Measurements from ENCODE around the gene PDGFRB. TPM values are rescaled to one million over a fixed set of nuclear protein-coding genes. Genes with fewer than 3 reads are reported as not detected.
A peak's percentile ranks its signal among the peaks of the same experiment; 100 is the strongest.

Gene PDGFRB
- total and polyA plus RNA-seq, 9 of the 15 experiments (the other 6 are each of a cell fraction or from before 2014, with no cell fraction given), result 0.01 to 1.5 (median 0.09) TPM; not detected in 3

DNA sequence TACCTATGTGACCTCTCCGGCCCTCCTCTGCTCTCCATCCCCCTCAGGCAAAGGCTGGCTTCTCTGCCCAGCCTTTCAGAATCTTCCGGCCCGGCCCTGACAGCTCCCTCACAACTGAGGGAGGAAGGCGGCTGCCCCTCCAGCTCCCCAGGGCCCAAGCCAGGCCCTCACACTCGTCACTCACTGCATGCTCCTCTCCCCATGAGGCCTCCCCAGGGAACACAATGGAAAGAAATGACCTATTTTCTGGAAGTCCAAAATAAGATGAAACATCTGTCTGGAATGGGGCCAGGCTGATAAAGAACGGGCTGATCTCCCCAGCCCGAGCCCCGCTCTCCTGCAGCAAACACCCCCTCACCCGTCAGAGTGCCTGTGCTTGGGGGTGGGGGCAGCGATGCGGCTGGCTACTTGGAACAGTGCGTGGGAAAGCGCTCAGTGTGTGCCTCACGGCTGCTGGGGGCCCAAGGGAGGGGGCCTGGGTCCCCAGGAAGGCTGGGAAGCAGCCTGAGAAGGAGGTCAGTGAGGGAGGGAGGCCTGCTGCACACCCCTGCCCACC is 11.3 kb downstream of the PDGFRB start (continued):
- TF ChIP-seq ZNF444 (CRISPR knock-in tag; IDR thresholded peaks at IDR 0.05) (no peak), TGIF2 (CRISPR knock-in tag; IDR thresholded peaks at IDR 0.05) (no peak), CSDE1 (IDR thresholded peaks at IDR 0.05) (no peak), POLR3A (IDR thresholded peaks at IDR 0.05; ENCODE audit: borderline replicate concordance, extremely low read depth, insufficient read depth, insufficient read length) (no peak), ZNF165 (CRISPR knock-in tag; IDR thresholded peaks at IDR 0.05; ENCODE audit: borderline replicate concordance) (no peak), SMAD3 (CRISPR knock-in tag; conservative IDR thresholded peaks at IDR 0.05) (no peak), RBM22 (IDR thresholded peaks at IDR 0.05; ENCODE audit: low read depth, low read length, poor library complexity, severe bottlenecking) (no peak), ZBTB8A (IDR thresholded peaks at IDR 0.05; ENCODE audit: partially characterized antibody) (no peak), U2AF1 (optimal IDR thresholded peaks at IDR 0.05; ENCODE audit: low read depth, low read length) (no peak), ZNF239 (CRISPR knock-in tag; IDR thresholded peaks at IDR 0.05) (no peak), KDM2B (CRISPR knock-in tag; IDR thresholded peaks at IDR 0.05) (no peak), HMG20A (CRISPR knock-in tag; conservative IDR thresholded peaks at IDR 0.05) (no peak), SMARCB1 (IDR thresholded peaks at IDR 0.05; ENCODE audit: insufficient read length, low read depth) (no peak), CBFA2T3 (IDR thresholded peaks at IDR 0.05) (no peak), ZNF274 (IDR thresholded peaks at IDR 0.05; ENCODE audit: borderline replicate concordance, low read depth, low read length) (no peak), ZKSCAN1 (IDR thresholded peaks at IDR 0.05; ENCODE audit: low read depth, low read length) (peak; percentile 23; the same call in 1 of the 2 replicates), NR2C2 (CRISPR knock-in tag; IDR thresholded peaks at IDR 0.05) (no peak), NR2C2 (tag; IDR thresholded peaks at IDR 0.05) (peak; percentile 15; the same call in 1 of the 2 replicates)
- TF ChIP-seq, protein P1, sequence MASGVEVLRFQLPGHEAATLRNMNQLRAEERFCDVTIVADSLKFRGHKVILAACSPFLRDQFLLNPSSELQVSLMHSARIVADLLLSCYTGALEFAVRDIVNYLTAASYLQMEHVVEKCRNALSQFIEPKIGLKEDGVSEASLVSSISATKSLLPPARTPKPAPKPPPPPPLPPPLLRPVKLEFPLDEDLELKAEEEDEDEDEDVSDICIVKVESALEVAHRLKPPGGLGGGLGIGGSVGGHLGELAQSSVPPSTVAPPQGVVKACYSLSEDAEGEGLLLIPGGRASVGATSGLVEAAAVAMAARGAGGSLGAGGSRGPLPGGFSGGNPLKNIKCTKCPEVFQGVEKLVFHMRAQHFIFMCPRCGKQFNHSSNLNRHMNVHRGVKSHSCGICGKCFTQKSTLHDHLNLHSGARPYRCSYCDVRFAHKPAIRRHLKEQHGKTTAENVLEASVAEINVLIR (CRISPR knock-in tag; IDR thresholded peaks at IDR 0.05), result no peak
- TF ChIP-seq, protein P2, sequence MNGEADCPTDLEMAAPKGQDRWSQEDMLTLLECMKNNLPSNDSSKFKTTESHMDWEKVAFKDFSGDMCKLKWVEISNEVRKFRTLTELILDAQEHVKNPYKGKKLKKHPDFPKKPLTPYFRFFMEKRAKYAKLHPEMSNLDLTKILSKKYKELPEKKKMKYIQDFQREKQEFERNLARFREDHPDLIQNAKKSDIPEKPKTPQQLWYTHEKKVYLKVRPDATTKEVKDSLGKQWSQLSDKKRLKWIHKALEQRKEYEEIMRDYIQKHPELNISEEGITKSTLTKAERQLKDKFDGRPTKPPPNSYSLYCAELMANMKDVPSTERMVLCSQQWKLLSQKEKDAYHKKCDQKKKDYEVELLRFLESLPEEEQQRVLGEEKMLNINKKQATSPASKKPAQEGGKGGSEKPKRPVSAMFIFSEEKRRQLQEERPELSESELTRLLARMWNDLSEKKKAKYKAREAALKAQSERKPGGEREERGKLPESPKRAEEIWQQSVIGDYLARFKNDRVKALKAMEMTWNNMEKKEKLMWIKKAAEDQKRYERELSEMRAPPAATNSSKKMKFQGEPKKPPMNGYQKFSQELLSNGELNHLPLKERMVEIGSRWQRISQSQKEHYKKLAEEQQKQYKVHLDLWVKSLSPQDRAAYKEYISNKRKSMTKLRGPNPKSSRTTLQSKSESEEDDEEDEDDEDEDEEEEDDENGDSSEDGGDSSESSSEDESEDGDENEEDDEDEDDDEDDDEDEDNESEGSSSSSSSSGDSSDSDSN (IDR thresholded peaks at IDR 0.05; ENCODE audit: borderline replicate concordance in 1 of 2, low read depth in 2 of 2, low read length in 2 of 2), result 0 out of 4 replicates have a peak, but pooled peaks of 1 of the 2 experiments have one; percentile 28
- TF ChIP-seq, protein P3, sequence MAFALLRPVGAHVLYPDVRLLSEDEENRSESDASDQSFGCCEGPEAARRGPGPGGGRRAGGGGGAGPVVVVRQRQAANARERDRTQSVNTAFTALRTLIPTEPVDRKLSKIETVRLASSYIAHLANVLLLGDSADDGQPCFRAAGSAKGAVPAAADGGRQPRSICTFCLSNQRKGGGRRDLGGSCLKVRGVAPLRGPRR (CRISPR knock-in tag; IDR thresholded peaks at IDR 0.05), result no peak
- TF ChIP-seq, protein P4, sequence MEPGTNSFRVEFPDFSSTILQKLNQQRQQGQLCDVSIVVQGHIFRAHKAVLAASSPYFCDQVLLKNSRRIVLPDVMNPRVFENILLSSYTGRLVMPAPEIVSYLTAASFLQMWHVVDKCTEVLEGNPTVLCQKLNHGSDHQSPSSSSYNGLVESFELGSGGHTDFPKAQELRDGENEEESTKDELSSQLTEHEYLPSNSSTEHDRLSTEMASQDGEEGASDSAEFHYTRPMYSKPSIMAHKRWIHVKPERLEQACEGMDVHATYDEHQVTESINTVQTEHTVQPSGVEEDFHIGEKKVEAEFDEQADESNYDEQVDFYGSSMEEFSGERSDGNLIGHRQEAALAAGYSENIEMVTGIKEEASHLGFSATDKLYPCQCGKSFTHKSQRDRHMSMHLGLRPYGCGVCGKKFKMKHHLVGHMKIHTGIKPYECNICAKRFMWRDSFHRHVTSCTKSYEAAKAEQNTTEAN (CRISPR knock-in tag; IDR thresholded peaks at IDR 0.05), result no peak
- TF ChIP-seq, protein P5, sequence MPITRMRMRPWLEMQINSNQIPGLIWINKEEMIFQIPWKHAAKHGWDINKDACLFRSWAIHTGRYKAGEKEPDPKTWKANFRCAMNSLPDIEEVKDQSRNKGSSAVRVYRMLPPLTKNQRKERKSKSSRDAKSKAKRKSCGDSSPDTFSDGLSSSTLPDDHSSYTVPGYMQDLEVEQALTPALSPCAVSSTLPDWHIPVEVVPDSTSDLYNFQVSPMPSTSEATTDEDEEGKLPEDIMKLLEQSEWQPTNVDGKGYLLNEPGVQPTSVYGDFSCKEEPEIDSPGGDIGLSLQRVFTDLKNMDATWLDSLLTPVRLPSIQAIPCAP (CRISPR knock-in tag; IDR thresholded peaks at IDR 0.05; ENCODE audit: borderline replicate concordance), result no peak
